ENCODE data around the gene TLR2.

TLR2 gene

DNA sequence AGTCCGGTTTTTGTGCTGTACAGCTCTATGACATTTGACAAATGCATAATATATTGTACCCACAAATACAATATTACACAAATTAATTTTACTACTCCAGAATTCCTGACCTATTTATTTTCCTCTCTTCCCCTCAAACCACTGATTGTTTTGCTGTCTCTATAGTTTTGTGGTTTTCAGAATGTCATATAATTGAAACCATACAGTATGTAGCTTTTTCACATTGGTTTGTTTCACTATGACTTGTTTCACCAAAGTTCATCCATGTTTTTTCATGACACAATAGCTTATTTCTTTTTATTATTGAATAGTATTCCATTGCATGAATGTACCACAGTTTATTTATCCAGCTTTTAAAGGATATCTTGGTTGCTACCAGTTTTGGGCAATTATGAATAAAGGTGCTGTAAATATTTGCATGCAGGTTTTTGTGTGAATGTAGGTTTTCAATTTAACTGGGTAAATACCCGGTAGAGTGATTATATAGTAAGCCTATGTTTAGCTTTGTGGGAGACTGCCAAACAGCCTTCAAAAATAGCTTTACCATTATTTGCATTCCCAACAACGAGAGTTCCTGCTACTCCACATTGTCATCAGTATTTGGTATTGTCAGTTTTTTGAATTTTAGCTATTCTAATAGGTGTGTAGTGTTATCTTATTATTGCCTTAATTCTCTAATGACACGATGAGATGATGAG lies 49.8 kb downstream of the TLR2 start:
- no peak for DNase-seq

DNA sequence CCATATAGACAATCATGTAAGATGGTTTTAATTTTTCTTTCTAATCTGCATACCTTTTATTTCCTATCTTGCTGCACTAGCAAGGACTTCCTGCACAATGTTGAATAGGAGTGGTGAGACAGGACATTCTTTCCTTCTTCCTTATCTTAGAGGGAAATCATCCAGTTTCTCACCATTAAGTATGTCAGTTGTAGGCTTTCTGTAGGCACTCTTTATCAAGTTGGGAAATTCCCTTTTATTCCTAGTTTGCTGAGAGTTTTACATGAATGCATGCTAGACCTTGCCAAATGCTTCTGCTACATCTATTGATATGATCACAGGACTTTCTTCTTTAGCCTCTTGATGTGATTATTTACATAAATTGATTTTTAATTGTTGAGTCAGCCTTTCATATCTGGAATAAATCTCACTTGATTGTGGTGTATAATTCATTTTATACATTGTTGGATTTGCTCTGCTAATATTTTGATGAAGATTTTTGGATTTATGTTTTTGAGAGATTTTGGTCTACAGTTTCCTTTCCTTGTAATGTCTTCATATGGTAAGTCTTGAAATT lies 51.9 kb downstream of the TLR2 start:
- DNase-seq = no peak

DNA sequence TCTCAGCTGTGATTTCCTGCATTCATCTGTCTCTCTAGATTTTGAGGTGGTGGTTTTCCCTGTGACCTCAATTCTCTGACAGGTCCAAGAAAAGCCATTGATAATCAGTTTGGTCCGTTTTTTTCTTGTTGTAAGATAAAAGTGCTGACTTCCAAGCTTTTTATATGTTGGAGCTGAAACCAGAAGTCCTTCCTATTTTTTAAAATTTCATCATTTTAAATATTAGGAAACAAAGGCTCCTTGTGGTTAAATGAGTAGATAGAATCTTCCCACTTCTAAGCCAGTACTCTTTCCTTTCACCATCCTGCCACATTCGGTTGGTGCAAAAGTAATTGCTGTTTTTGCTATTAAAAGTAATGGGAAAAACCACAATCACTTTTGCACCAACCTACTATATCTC lies 57.5 kb downstream of the TLR2 start:
- DNase-seq = no peak

DNA sequence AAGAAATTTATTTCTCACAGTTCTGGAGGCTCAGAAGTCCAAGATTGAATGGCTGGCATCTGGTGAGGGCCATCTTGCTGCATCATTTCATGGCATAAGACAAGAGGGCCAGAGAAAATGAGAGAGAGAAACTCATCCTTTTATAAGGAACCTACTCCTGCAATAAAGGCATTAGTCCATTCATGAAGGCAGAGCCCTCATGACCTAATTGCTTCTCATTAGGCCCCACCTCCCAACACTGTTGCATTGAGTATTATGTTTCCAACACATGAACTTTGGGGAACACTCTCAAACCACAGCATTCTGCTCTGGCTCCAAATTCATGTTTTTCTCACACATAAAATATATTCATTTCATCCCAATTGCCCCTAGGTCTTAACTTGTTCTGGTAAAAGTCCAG lies 61.6 kb downstream of the TLR2 start:
- DNase-seq = no peak

DNA sequence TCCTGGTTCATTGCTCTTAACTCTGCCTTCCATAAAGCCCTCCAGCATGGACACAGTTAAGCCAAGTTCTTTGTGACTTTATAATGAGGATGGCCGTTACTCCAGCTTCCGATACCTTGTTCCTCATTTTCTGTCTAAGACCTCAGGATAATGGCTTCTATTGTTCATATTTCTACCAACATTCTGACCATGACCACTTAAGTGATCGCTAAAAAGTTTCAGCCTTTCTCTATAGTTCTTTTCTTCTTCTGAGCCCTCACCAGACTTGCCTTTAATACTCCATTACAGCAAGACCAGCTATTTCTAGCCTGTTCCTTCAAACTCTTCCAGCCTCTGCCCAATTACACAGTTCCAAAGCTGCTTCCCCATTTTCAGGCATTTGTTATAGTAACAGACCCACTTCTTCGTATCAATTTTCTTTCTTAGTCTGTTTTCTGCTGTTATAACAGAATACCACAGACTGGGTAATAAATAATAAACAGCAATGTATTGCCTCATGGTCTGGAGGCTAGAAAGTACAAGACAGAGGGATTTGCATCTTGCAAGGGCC lies 63.4 kb downstream of the TLR2 start:
- no peak for DNase-seq

DNA sequence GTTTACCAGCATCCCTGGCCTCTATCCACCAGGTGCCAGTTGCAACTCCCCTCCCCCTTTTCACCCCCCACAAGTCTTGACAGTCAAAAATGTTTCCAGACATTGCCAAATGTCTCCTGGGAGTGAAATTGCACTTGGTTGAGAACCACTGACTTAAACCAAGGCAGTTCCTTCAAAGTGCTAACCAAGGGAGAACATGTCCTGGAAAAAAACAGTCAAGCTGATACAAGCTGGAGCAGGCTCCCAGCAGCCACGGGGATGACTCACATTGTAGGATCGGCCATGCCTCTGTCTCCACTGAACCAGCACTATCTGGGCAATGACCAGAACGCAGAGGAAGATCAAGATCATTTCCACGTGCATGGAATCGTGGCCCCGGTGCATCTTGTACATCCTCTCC lies 64.3 kb downstream of the TLR2 start:
- no peak for DNase-seq

DNA sequence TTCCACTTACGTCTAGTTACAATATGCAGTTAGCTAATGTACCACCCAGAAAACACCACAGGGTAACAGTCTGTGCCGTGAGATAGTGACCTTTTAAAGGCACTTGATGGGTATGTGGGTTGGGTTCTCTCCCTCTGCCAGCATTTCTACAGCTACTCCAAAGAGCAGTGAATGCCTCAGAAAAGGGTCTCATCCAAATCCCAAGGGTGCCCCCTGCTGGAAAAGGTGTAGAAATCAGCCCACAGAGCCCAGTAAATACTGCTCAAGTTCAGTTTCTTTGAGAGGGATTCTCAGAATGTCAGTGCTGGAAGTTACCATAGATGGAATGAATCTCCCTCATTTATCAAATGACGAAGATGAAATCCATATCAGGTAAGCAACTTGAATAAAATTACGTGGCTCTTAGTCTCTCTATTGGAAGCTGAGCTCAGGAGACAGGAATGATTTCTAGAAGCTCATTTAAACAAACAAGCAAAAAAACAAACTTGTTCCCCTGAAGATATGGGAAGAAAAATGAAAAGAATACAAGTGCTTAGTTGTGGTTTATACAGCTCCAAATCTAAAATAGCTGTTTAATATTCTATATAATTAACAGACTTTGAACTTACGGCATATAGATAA lies 66.2 kb downstream of the TLR2 start:
- peak; percentile 89 for DNase-seq

DNA sequence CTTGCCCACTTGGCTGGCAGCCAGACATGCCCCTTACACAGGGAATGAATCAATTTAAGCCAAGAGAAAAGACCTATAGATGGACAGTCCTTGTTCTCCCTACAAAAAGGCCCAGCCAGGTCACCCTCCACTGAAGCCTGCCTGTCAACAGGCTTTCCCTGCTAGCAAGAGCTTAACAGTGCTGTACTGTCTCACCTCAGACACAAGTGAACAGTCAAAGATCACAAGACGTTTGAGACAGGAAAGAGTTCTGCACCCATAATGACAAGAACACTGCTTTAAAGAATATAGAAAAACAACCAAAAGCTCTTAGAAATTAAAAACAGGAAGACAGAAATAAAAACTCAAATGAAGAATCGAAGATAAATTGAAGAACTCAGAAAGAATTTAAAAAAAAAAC lies 71.1 kb downstream of the TLR2 start:
- DNase-seq = no peak
